Astrocyte of the spinal cord (primary cell): ENCODE measurements around the gene MTMR12.
A peak's percentile ranks its signal among the peaks of the same experiment; 100 is the strongest.

ENCODE experiments used
- DNase-seq: peaks from one replicate; pipeline ENCODE4 v3.0.0; 2011; ENCODE audit warnings: low read depth, low spot score
- H3K4me3 ChIP-seq: 2 replicates; pipeline ENCODE4 v1.5.1; 2011; ENCODE audit warnings: low read depth, mild to moderate bottlenecking, low read length, moderate library complexity
- in situ Hi-C: cut with HindIII; loops from 2 replicates; pipeline ENCODE4 v1.10.0; 2017; ENCODE audit warnings: low sequenced_read_pairs
- TF ChIP-seq, protein P1 (sequence below): IDR thresholded peaks from 2 replicates; pipeline ENCODE4 v1.5.1; 2012; ENCODE audit warnings: low read depth, mild to moderate bottlenecking, low read length, inconsistent platforms

MTMR12 gene

DNA sequence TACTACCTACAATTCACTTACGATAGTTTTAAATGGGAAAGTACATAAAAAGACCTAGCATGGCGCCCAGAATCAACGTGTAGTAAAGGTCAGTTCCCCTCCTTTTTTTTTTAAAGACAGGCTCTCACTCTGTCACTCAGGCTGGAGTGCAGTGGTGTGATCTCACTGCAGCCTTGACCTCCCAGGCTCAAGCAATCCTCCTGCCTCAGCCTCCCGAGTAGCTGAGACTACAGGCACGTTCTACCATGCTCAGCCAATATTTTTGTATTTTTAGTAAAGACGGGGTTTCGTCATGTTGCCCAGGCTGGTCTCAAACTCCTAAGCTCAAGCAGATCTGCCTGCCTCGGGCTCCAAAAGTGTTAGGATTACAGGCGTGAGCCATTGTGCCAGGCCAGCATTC is 40.7 kb upstream of the MTMR12 start:
- DNase-seq, result no peak
- TF ChIP-seq, protein P1, sequence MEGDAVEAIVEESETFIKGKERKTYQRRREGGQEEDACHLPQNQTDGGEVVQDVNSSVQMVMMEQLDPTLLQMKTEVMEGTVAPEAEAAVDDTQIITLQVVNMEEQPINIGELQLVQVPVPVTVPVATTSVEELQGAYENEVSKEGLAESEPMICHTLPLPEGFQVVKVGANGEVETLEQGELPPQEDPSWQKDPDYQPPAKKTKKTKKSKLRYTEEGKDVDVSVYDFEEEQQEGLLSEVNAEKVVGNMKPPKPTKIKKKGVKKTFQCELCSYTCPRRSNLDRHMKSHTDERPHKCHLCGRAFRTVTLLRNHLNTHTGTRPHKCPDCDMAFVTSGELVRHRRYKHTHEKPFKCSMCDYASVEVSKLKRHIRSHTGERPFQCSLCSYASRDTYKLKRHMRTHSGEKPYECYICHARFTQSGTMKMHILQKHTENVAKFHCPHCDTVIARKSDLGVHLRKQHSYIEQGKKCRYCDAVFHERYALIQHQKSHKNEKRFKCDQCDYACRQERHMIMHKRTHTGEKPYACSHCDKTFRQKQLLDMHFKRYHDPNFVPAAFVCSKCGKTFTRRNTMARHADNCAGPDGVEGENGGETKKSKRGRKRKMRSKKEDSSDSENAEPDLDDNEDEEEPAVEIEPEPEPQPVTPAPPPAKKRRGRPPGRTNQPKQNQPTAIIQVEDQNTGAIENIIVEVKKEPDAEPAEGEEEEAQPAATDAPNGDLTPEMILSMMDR, result no peak
- in situ Hi-C loops, result no loop called here
- no peak overlapping the region for H3K4me3 ChIP-seq

DNA sequence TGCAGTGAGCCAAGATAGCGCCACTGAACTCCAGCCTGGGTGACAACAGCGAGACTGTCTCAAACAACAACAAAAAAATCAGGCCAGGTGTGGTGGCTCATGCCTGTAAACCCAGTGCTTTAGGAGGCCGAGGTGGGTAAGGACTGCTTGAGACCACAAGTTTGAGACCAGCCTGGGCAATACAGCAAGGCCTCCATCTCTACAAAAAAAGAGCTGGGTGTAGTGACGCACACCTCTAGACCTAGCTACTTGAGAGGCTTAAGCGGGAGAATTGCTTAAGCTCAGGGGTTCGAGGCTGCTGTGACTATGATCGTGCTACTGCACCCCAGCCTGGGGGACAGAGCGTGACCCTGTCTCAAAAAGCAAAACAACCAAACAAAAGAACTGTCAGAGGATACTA is 39.9 kb upstream of the MTMR12 start:
- no peak for DNase-seq
- in situ Hi-C loops, result no loop called here
- H3K4me3 ChIP-seq, result no peak overlapping the region
- TF ChIP-seq, protein P1, result no peak

DNA sequence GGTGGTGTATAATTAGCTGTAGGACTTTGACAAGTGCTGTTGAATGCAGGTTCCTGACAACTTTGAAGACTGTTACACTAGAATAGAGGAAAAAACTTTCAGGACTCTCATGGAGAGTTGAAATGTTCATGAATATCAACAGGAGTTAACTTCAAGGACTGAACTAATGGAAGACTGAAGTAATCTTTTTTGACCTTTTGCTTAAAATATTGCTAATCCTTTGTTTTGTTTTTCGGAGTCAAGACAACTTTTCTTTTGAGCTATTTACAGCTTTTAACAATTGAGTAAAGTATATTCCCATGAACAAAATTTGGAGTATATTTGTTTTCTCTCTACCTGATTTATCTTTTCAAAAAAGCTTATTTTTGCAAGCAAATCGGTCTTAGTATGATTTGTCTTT is 34.1 kb upstream of the MTMR12 start:
- TF ChIP-seq, protein P1, result no peak
- no peak overlapping the region for H3K4me3 ChIP-seq
- in situ Hi-C loops, result no loop called here
- no peak for DNase-seq

DNA sequence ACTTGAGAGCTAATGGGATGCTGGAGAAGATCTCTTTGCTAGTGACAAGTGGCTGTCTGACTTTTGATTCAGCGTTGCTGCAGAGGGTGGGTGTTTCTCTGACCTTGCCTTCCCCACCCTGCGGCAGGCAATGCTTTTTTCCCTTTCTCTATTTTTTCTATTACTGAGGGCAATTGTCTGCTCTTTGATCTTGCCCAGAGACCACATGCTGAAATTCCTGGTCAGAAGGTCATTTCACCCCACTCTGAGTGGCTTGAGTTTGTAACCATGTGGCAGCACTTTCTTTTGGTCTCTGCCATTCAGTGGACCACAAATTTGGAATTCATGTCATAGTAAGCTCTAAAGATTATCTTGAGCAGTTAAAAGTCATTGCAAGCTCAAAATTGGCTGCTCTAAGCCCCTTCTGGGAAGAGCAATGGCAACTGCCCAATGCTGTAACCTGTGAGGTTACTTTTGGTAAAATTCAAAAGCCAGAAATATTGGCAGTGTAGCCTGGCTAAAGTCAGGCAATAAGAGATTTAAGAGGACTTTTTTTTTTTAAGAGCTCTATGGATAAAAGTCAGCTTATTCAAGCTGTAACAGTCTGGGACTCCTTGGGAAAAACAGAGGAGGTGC is 30.4 kb upstream of the MTMR12 start:
- no peak for DNase-seq
- in situ Hi-C loops, result no loop called here
- TF ChIP-seq, protein P1, result no peak
- H3K4me3 ChIP-seq, result no peak overlapping the region

DNA sequence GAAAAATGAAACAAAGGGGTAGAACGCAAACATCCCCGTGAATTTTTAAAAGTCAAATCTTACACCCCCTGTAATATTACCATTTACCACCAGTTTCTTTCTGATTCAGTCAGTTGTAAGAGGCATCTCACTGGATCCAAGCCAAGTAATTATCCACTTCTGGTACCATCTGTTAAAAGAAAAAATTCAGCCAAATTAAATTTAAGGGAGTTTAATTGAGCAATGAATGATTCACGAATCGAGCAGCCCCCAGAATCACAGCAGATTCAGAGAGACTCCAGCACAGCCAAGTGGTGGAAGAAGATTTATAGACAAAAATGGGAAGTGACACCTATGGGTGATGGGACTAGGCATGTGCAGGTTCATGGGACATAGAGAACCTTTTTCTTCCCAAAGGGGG is 29.9 kb upstream of the MTMR12 start:
- H3K4me3 ChIP-seq, result no peak overlapping the region
- in situ Hi-C loops, result no loop called here
- TF ChIP-seq, protein P1, result no peak
- DNase-seq, result no peak

DNA sequence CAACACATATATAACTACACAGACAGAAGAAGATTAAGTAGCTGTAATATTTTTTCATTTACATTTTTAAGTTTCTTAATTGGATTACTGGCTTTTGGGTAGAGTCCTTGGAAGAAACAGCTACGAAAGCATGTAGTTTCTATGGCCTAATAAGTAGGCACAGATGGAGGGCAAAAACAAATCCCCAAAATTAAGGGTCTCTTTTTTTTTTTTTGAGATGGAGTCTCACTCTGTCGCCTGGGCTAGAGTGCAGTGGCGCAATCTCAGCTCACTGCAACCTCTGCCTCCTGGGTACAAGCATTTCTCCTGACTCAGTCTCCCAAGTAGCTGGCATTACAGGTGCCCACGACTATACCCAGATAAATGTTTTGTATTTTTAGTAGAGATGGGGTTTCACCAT is 27.1 kb upstream of the MTMR12 start:
- H3K4me3 ChIP-seq, result no peak overlapping the region
- no peak for DNase-seq
- in situ Hi-C loops, result no loop called here
- TF ChIP-seq, protein P1, result no peak

DNA sequence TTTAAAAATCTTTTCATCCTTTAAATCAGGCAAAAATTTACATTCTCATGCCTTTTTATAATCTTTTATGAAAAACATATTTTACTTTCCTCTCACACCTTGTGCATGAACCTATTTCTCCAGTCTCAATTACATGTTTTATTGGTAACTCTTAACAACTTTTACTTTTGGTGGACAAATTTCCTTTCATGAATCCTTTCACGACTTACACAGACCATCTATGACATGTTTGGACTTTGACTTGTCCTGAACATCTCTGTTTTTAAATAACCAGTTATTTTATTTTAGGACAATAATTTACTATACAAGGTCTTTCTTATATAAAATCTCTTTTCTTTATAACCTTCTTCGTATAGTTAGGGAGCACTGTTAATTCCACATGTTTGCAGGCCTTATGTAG is 26.5 kb upstream of the MTMR12 start:
- no peak overlapping the region for H3K4me3 ChIP-seq
- in situ Hi-C loops, result no loop called here
- DNase-seq, result peak; percentile 49
- TF ChIP-seq, protein P1, result no peak
